ENCODE measurements around the gene MRPS27. TPM values are rescaled to one million over a fixed set of nuclear protein-coding genes. Genes with fewer than 3 reads are reported as not detected.

Gene MRPS27
- total and polyA plus RNA-seq, 2 of the 13 experiments (the other 11 are each of a cell fraction or from before 2014, with no cell fraction given) = 71.8 to 115 TPM

DNA sequence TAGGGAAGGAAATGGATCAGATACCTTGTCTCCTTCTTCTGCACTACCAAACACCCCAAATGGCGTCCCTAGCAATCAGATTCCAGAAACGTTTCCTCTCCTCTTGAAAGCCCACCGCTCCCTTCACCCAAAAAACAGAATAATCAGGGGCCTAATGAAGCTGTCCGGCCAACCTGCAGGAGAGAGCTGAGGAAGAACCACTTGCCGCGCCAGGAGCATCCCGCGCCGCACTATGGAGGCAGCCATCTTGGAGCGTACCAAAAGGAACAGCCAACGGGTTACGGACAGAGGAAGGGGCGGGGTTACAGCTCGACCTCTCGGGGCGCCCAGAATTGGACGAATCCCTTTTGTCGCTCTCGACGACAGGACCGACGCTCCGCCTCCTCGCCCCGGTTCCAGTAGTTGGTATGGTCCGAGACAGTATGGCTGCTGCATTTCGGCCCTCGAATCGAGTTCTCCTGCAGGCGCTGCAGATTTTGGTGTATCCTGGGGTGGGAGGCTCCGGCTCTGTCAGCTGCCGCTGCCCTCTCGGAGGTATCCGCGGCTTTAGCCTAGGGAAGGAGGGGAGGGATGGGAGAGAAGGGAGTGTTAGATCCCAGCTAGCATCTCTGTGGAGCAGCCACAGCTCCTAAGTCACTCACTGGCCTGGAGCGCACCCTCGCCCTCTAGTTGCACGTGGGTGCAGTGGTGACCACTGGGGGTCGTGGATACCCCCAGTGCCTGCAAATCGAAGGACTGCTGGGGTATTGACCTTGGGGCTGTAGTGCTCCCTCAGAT, at the start of gene MRPS27, which contains the start of gene PTCD2 (continued):
- TF ChIP-seq ATF7 (IDR thresholded peaks at IDR 0.05) (no peak), ATF7 (CRISPR knock-in tag; IDR thresholded peaks at IDR 0.05) (peak; percentile 55; the same call in 1 of the 2 replicates), MIER2 (CRISPR knock-in tag; IDR thresholded peaks at IDR 0.05) (no peak; the same call in 1 of the 2 replicates), JUN (CRISPR knock-in tag; IDR thresholded peaks at IDR 0.05) (0 out of 2 replicates have a peak, but pooled peaks have one; percentile 37), SOX6 (IDR thresholded peaks at IDR 0.05) (no peak), SOX6 (CRISPR knock-in tag; IDR thresholded peaks at IDR 0.05) (peak; percentile 55), PCBP1 (IDR thresholded peaks at IDR 0.05; ENCODE audit: borderline replicate concordance, low read depth, low read length) (0 out of 2 replicates have a peak, but pooled peaks have one; percentile 67), ZNF761 (CRISPR knock-in tag; conservative IDR thresholded peaks at IDR 0.05) (peak; percentile 59), RORA (CRISPR knock-in tag; IDR thresholded peaks at IDR 0.05) (no peak), ZNF598 (CRISPR knock-in tag; IDR thresholded peaks at IDR 0.05; ENCODE audit: borderline replicate concordance) (peak; percentile 91), ZNF468 (CRISPR knock-in tag; IDR thresholded peaks at IDR 0.05) (no peak), ZC3H13 (CRISPR knock-in tag; IDR thresholded peaks at IDR 0.05) (no peak), ZNF17 (CRISPR knock-in tag; IDR thresholded peaks at IDR 0.05) (no peak), ZNF382 (CRISPR knock-in tag; IDR thresholded peaks at IDR 0.05; ENCODE audit: borderline replicate concordance) (no peak), TAF15 (IDR thresholded peaks at IDR 0.05; ENCODE audit: low read depth, low read length, poor library complexity, severe bottlenecking) (no peak), HNRNPK (IDR thresholded peaks at IDR 0.05; ENCODE audit: low read depth, low read length, poor library complexity, severe bottlenecking) (no peak), NONO (IDR thresholded peaks at IDR 0.05) (no peak), NONO (CRISPR knock-in tag; conservative IDR thresholded peaks at IDR 0.05) (peak; percentile 82), SMAD9 (CRISPR knock-in tag; IDR thresholded peaks at IDR 0.05) (no peak), PCBP2 (optimal IDR thresholded peaks at IDR 0.05; ENCODE audit: low read depth, low read length, poor library complexity, severe bottlenecking) (no peak)
- TF ChIP-seq, protein P1, sequence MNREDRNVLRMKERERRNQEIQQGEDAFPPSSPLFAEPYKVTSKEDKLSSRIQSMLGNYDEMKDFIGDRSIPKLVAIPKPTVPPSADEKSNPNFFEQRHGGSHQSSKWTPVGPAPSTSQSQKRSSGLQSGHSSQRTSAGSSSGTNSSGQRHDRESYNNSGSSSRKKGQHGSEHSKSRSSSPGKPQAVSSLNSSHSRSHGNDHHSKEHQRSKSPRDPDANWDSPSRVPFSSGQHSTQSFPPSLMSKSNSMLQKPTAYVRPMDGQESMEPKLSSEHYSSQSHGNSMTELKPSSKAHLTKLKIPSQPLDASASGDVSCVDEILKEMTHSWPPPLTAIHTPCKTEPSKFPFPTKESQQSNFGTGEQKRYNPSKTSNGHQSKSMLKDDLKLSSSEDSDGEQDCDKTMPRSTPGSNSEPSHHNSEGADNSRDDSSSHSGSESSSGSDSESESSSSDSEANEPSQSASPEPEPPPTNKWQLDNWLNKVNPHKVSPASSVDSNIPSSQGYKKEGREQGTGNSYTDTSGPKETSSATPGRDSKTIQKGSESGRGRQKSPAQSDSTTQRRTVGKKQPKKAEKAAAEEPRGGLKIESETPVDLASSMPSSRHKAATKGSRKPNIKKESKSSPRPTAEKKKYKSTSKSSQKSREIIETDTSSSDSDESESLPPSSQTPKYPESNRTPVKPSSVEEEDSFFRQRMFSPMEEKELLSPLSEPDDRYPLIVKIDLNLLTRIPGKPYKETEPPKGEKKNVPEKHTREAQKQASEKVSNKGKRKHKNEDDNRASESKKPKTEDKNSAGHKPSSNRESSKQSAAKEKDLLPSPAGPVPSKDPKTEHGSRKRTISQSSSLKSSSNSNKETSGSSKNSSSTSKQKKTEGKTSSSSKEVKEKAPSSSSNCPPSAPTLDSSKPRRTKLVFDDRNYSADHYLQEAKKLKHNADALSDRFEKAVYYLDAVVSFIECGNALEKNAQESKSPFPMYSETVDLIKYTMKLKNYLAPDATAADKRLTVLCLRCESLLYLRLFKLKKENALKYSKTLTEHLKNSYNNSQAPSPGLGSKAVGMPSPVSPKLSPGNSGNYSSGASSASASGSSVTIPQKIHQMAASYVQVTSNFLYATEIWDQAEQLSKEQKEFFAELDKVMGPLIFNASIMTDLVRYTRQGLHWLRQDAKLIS (CRISPR knock-in tag; IDR thresholded peaks at IDR 0.05) = no peak; the same call in 1 of the 2 replicates
- TF ChIP-seq, protein P2, sequence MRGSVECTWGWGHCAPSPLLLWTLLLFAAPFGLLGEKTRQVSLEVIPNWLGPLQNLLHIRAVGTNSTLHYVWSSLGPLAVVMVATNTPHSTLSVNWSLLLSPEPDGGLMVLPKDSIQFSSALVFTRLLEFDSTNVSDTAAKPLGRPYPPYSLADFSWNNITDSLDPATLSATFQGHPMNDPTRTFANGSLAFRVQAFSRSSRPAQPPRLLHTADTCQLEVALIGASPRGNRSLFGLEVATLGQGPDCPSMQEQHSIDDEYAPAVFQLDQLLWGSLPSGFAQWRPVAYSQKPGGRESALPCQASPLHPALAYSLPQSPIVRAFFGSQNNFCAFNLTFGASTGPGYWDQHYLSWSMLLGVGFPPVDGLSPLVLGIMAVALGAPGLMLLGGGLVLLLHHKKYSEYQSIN (CRISPR knock-in tag; IDR thresholded peaks at IDR 0.05; ENCODE audit: borderline replicate concordance) = no peak
- TF ChIP-seq, protein P3, sequence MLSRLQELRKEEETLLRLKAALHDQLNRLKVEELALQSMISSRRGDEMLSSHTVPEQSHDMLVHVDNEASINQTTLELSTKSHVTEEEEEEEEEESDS (CRISPR knock-in tag; IDR thresholded peaks at IDR 0.05; ENCODE audit: borderline replicate concordance) = no peak

Measured in HepG2 (cell line).